Stomach (tissue), 9 donors: ENCODE measurements around the gene MYDGF. TPM values are rescaled to one million over a fixed set of nuclear protein-coding genes. Genes with fewer than 3 reads are reported as not detected.

Experiments
- DNase-seq, 2 donors: peaks; one replicate each; pipeline versions ENCODE4 v3.0.0 to v3.0.0-alpha.2; 2013 to 2019
- H3K27ac ChIP-seq, 5 donors: fragments of 200-600 bp in 4 of 5; sonication (generic) in 4 of 5; one replicate each; pipeline ENCODE4 v1.5.1; 2013 to 2019; ENCODE audit warnings: mild to moderate bottlenecking in 1 of 5, moderate library complexity in 1 of 5
- H3K27me3 ChIP-seq, 3 donors: fragments of 200-600 bp; sonication (generic); one replicate each; pipeline ENCODE4 v1.5.1; 2017 to 2019; ENCODE audit warnings: mixed run types in 1 of 3
- H3K36me3 ChIP-seq, 4 donors: fragments of 200-600 bp; sonication (generic); 1 replicate in 3 of 4; 2 replicates in 1 of 4; pipeline ENCODE4 v1.5.1; 2016 to 2019
- H3K4me1 ChIP-seq, 4 donors: fragments of 200-600 bp; sonication (generic); one replicate each; pipeline ENCODE4 v1.5.1; 2016 to 2019
- H3K4me3 ChIP-seq, 4 donors: fragments of 200-600 bp; sonication (generic) in 3 of 4; one replicate each; pipeline ENCODE4 v1.5.1; 2016 to 2019; ENCODE audit warnings: mild to moderate bottlenecking in 1 of 4
- H3K9me3 ChIP-seq, 4 donors: fragments of 200-600 bp; sonication (generic); one replicate each; pipeline ENCODE4 v1.5.1; 2016 to 2019
- CTCF ChIP-seq, 7 experiments: fragments of 450-650 bp in 4 of 7; fragments of 200-600 bp in 3 of 7; sonication (generic) in 3 of 7; IDR thresholded peaks; one replicate each; pipeline ENCODE4 v1.5.1; 2016 to 2019; ENCODE audit warnings: antibody characterized with exemption in 7 of 7, control low read depth in 2 of 7, mild to moderate bottlenecking in 1 of 7
- EP300 ChIP-seq: sonication (generic); formaldehyde crosslinking; IDR thresholded peaks from one replicate; pipeline ENCODE4 v1.6.1; 2017; ENCODE audit warnings: antibody characterized with exemption
- POLR2A ChIP-seq, 4 donors: fragments of 450-650 bp; IDR thresholded peaks; one replicate each; pipeline ENCODE4 v1.6.1; 2016; ENCODE audit warnings: antibody characterized with exemption in 4 of 4, control low read depth in 2 of 4, mild to moderate bottlenecking in 1 of 4, moderate library complexity in 1 of 4
- POLR2AphosphoS5 ChIP-seq, 3 donors: sonication (generic); formaldehyde crosslinking; IDR thresholded peaks; one replicate each; pipeline ENCODE4 v1.6.1; 2016; ENCODE audit warnings: antibody characterized with exemption in 3 of 3
- WGBS, 5 donors: extraction: QIAGEN DNeasy Blood & Tissue Kit in 3 of 5; methylation state at CpG; one replicate each; pipeline versions ENCODE4 v1.1.5 to v1.1.7; 2013 to 2018; 5-methylcytosine and 5-hydroxymethylcytosine counted together
- intact Hi-C: fragments of 100-400 bp; cut with DNase I; formaldehyde crosslinking; loops from one replicate; pipeline ENCODE4 v1.15.1; 2023; ENCODE audit warnings: low total_unique reads
- polyA plus RNA-seq, 3 donors: library from polyadenylated mRNA; stranded (reverse); fragments of 200-250 nt; gene quantifications; one replicate each; pipeline ENCODE4 v1.2.3, GENCODE V29; 2013
- total RNA-seq, 5 donors: library from RNA; depleted of rRNA; stranded (reverse); fragments of >200 nt; gene quantifications; one replicate each; pipeline versions ENCODE4 v1.1.0 to v1.2.3, GENCODE V29; 2014 to 2016
- donor health status: healthy with polysubstance abuse.
- donor health status: Bipolar disorder and iron deficiency.
- donor health status: healthy.

MYDGF gene
- total and polyA plus RNA-seq, 8 donors = 41.4 to 86.6 (median 72.3) TPM

DNA sequence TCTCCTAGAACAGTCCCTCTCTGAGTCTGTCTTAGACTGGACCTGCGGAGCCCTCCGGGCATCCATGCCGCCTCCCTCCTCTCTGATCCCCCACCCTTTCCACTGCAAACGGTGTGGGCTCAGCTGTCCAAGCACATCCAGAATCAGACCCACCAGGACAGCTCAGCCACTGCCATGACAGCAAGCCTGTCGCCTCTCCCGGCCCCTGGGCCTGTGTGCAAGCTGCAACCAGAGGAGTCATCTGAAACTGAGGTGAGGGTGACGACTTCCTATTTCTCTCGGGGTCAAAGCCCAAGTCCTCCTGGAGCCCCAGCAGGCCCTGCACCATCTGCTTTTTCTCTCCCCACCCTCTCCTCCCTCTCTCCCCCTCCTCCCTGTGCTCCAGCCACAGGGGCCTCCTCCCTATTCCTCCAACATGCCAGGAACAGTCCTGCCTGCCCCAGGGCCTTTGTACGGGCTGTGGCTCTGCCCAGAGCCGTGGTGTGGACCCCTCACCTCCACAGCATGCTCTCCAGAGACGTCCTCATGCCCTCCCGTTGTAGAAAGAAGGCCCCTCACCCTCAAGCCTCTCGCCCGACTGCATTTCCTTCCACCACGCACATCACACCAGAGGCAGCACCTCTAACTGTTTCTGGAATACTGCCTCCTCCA is 23.5 kb upstream of the MYDGF start:
- no peak for DNase-seq
- Histone ChIP-seq H3K4me1 (peaks cover 0 to 26% (median 11%) of the 10 kb centered on the region in 4 donors), H3K27me3 (no peaks in the 10 kb centered on the region), H3K36me3 (peaks cover 89 to 100% (median 99%) of the 10 kb centered on the region in 4 donors), H3K4me3 (no peak overlapping the region), H3K27ac (peak overlapping the region in 4 of 5 donors; percentile 2 to 70 (median 58)), H3K9me3 (no peaks in the 10 kb centered on the region)
- intact Hi-C loops = no loop called here
- 88 to 94% (median 91%) methylated on average over 15 of the region's 15 CpGs for WGBS, 5 donors
- TF ChIP-seq CTCF (IDR thresholded peaks at IDR 0.05) = no peak
- TF ChIP-seq POLR2AphosphoS5 (IDR thresholded peaks at IDR 0.05) = no peak
- no peak for TF ChIP-seq POLR2A (IDR thresholded peaks at IDR 0.05)
- no peak for TF ChIP-seq EP300

DNA sequence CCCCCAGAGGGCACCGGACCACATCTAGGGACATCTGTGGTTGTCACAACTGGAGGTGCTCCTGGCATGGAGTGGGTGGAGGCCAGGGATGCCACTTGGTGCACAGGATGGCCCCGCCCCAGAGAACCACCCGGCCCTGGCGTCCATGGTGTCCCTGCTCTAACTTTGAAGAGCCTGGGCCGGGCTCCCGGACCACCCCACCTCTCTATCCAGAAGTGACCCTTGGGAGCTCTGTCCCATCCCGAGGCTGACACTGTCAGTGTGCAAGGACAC is 22.9 kb upstream of the MYDGF start:
- TF ChIP-seq POLR2AphosphoS5 (IDR thresholded peaks at IDR 0.05) (no peak), EP300 (no peak), POLR2A (IDR thresholded peaks at IDR 0.05) (no peak), CTCF (IDR thresholded peaks at IDR 0.05) (no peak)
- DNase-seq = no peak
- H3K9me3 ChIP-seq = no peaks in the 10 kb centered on the region
- H3K4me1 ChIP-seq = peaks cover 0 to 26% (median 11%) of the 10 kb centered on the region in 4 donors
- H3K27ac ChIP-seq = peak overlapping the region in 1 of 5 donors; percentile 67
- intact Hi-C loops = no loop called here
- H3K36me3 ChIP-seq = peaks cover 90 to 100% (median 99%) of the 10 kb centered on the region in 4 donors
- H3K4me3 ChIP-seq = no peak overlapping the region
- H3K27me3 ChIP-seq = no peaks in the 10 kb centered on the region
- 86 to 100% (median 92%) methylated on average over 2 to 7 of the region's 7 CpGs for WGBS, 5 donors

DNA sequence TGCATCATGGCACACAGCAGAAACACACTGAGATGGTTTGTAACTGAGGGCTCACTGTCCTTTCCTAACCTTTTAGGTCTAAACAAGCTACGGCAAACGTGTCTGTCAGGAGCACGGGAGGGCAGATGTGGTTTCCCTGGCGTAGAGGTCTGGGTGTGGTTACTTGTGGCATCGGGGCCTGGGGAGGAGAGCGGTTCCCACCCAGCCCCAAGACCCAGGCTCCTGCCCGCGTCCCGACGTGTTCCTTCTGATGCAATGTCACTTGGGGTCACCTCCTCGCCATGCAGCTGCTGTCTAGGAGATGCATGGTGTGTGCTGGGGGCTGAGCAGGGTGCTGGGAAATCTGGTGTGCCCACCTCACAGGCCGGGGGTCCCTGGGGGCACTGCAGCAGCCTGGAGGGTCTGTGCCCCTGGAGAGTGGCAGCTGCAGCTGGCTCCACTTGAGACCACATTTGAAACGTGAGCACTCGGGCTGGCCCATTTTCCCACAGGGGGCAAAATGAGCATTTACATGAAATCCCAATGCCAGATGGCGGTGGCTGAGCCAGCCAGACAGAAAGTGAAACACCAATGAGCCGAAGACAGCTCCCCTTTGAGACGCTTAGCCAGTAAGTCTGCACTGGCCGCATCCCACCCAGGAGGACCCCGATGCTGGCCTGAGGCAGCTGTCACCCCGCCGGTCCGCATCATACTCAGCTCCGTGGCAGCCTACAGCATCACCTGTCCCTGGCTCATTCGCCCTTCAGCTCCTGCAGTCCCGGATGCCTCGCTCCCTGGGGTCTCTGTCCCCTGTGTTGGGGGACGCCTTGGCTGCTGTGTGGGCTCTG is 22.3 kb upstream of the MYDGF start:
- no peaks in the 10 kb centered on the region for H3K9me3 ChIP-seq
- 86 to 95% (median 91%) methylated on average over 13 to 27 of the region's 27 CpGs for whole genome bisulfite sequencing, 5 donors
- peaks cover 0 to 26% (median 11%) of the 10 kb centered on the region in 4 donors for H3K4me1 ChIP-seq
- no peaks in the 10 kb centered on the region for H3K27me3 ChIP-seq
- no peak overlapping the region for H3K4me3 ChIP-seq
- DNase-seq = no peak
- H3K36me3 ChIP-seq = peaks cover 84 to 100% (median 99%) of the 10 kb centered on the region in 4 donors
- H3K27ac ChIP-seq = no peak overlapping the region
- no peak for TF ChIP-seq POLR2AphosphoS5 (IDR thresholded peaks at IDR 0.05)
- TF ChIP-seq CTCF (IDR thresholded peaks at IDR 0.05) = no peak
- TF ChIP-seq POLR2A (IDR thresholded peaks at IDR 0.05) = no peak
- TF ChIP-seq EP300 = no peak
- intact Hi-C loops = no loop called here

GRCh38 chr19:4691373-4691772 is 21.2 kb upstream of the MYDGF start:
- TF ChIP-seq POLR2A (IDR thresholded peaks at IDR 0.05) (no peak), CTCF (IDR thresholded peaks at IDR 0.05) (no peak), POLR2AphosphoS5 (IDR thresholded peaks at IDR 0.05) (no peak), EP300 (no peak)
- no peaks in the 10 kb centered on the region for H3K27me3 ChIP-seq
- no peak for DNase-seq
- no peaks in the 10 kb centered on the region for H3K9me3 ChIP-seq
- intact Hi-C loops = no loop called here
- H3K4me3 ChIP-seq = no peak overlapping the region
- H3K36me3 ChIP-seq = peaks cover 83 to 100% (median 99%) of the 10 kb centered on the region in 4 donors
- no peak overlapping the region for H3K27ac ChIP-seq
- H3K4me1 ChIP-seq = peaks cover 0 to 18% (median 11%) of the 10 kb centered on the region in 4 donors
- WGBS, 5 donors = 83 to 91% (median 87%) methylated on average over 9 of the region's 9 CpGs
